Fibroblast of lung (primary cell): ENCODE data around the gene B4GALT6. TPM values are rescaled to one million over a fixed set of nuclear protein-coding genes. Genes with fewer than 3 reads are reported as not detected.

Experiments
- DNase-seq, 2 donors: peaks; one replicate each; pipeline versions ENCODE4 v3.0.0 to v3.0.0-alpha.2; 2010; ENCODE audit warnings: low read depth in 2 of 2
- H2AFZ ChIP-seq: 2 replicates; pipeline ENCODE4 v1.5.1; 2012; ENCODE audit warnings: low read length, control low read depth, inconsistent platforms
- H3K27ac ChIP-seq: 2 replicates; pipeline ENCODE4 v1.5.1; 2011; ENCODE audit warnings: low read length, control low read depth; ENCODE audit not compliant: insufficient read depth
- H3K27me3 ChIP-seq: 2 replicates; pipeline ENCODE4 v1.5.1; 2011; ENCODE audit warnings: mild to moderate bottlenecking, low read length; ENCODE audit not compliant: control insufficient read depth, insufficient read depth
- H3K36me3 ChIP-seq: 2 replicates; pipeline ENCODE4 v1.5.1; 2011; ENCODE audit warnings: low read length; ENCODE audit not compliant: control insufficient read depth, insufficient read depth
- H3K4me1 ChIP-seq: 2 replicates; pipeline ENCODE4 v1.5.1; 2011; ENCODE audit warnings: low read length; ENCODE audit not compliant: control insufficient read depth, insufficient read depth; ENCODE audit errors: extremely low read depth
- H3K4me2 ChIP-seq: 2 replicates; pipeline ENCODE4 v1.5.1; 2011; ENCODE audit warnings: low read length, control low read depth; ENCODE audit not compliant: insufficient read depth; ENCODE audit errors: extremely low read depth
- H3K4me3 ChIP-seq, 4 experiments: fragments of 200-600 bp in 1 of 4; sonication (generic) in 1 of 4; replicated peaks in 1 of 4; 2 replicates each; pipeline ENCODE4 v1.5.1; 2011 to 2016; ENCODE audit warnings: low read length in 4 of 4, low read depth in 3 of 4, mild to moderate bottlenecking in 3 of 4, control low read depth in 2 of 4, inconsistent platforms in 1 of 4, mixed read lengths in 1 of 4; ENCODE audit not compliant: insufficient read depth in 1 of 4; ENCODE audit errors: control extremely low read depth in 1 of 4
- H3K79me2 ChIP-seq: 2 replicates; pipeline ENCODE4 v1.5.1; 2012; ENCODE audit warnings: mild to moderate bottlenecking, low read length, inconsistent platforms; ENCODE audit not compliant: control insufficient read depth, insufficient read depth
- H3K9ac ChIP-seq: 2 replicates; pipeline ENCODE4 v1.5.1; 2011; ENCODE audit warnings: mild to moderate bottlenecking, low read length, control low read depth; ENCODE audit not compliant: insufficient read depth
- H3K9me3 ChIP-seq: 2 replicates; pipeline ENCODE4 v1.5.1; 2012; ENCODE audit warnings: low read depth, low read length; ENCODE audit not compliant: control insufficient read depth, insufficient read depth
- H4K20me1 ChIP-seq: 2 replicates; pipeline ENCODE4 v1.5.1; 2011; ENCODE audit warnings: low read length; ENCODE audit not compliant: control insufficient read depth, insufficient read depth; ENCODE audit errors: extremely low read depth
- EZH2 ChIP-seq: IDR thresholded peaks from 2 replicates; pipeline ENCODE4 v1.5.1; 2012; ENCODE audit warnings: low read length, control low read depth, mild to moderate bottlenecking; ENCODE audit errors: missing control alignments
- polyA plus RNA-seq, 2 donors: library from polyadenylated mRNA; depleted of rRNA in 1 of 2; stranded (reverse) in 1 of 2; unstranded in 1 of 2; fragments of >200 nt; gene quantifications; 2 replicates each; pipeline ENCODE4 v1.2.1, GENCODE V29; 2011 to 2012; ENCODE audit warnings: missing spikeins in 1 of 2
- total RNA-seq: library from RNA; depleted of rRNA; stranded (reverse); fragments of >200 nt; gene quantifications from 2 replicates; pipeline ENCODE4 v1.2.1, GENCODE V29; 2014
- TF ChIP-seq, protein P1 (sequence below), 2 donors: IDR thresholded peaks in 1 of 2; conservative IDR thresholded peaks in 1 of 2; 1 replicate in 1 of 2; 2 replicates in 1 of 2; pipeline ENCODE4 v1.5.1; 2011 to 2012; ENCODE audit warnings: low read length in 2 of 2, control low read depth in 1 of 2, inconsistent platforms in 1 of 2, low read depth in 1 of 2, mild to moderate bottlenecking in 1 of 2

The B4GALT6 gene
- total and polyA plus RNA-seq, 2 donors (not counting 1 experiment from before 2014, with no cell fraction given) = 1.5 to 2.5 TPM

GRCh38 chr18:31678425-31678824 lies 6.0 kb downstream of the B4GALT6 start:
- no peak overlapping the region for H3K4me3 ChIP-seq
- no peaks in the 10 kb centered on the region for H3K36me3 ChIP-seq
- no peaks in the 10 kb centered on the region for H3K79me2 ChIP-seq
- no peaks in the 10 kb centered on the region for H3K9me3 ChIP-seq
- no peaks in the 10 kb centered on the region for H3K27me3 ChIP-seq
- no peak overlapping the region for H3K27ac ChIP-seq
- no peak overlapping the region for H3K9ac ChIP-seq
- no peaks in the 10 kb centered on the region for H3K4me1 ChIP-seq
- H4K20me1 ChIP-seq = no peaks in the 10 kb centered on the region
- H2AFZ ChIP-seq = no peak overlapping the region
- no peak for DNase-seq
- TF ChIP-seq, protein P1, sequence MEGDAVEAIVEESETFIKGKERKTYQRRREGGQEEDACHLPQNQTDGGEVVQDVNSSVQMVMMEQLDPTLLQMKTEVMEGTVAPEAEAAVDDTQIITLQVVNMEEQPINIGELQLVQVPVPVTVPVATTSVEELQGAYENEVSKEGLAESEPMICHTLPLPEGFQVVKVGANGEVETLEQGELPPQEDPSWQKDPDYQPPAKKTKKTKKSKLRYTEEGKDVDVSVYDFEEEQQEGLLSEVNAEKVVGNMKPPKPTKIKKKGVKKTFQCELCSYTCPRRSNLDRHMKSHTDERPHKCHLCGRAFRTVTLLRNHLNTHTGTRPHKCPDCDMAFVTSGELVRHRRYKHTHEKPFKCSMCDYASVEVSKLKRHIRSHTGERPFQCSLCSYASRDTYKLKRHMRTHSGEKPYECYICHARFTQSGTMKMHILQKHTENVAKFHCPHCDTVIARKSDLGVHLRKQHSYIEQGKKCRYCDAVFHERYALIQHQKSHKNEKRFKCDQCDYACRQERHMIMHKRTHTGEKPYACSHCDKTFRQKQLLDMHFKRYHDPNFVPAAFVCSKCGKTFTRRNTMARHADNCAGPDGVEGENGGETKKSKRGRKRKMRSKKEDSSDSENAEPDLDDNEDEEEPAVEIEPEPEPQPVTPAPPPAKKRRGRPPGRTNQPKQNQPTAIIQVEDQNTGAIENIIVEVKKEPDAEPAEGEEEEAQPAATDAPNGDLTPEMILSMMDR (conservative IDR thresholded peaks at IDR 0.05 in 1 of 2, IDR thresholded peaks at IDR 0.05 in 1 of 2; ENCODE audit: low read depth in 1 of 2, low read length in 2 of 2) = no peak
- TF ChIP-seq EZH2 = no peak
- H3K4me2 ChIP-seq = no peak overlapping the region

GRCh38 chr18:31677592-31677991 lies 6.8 kb downstream of the B4GALT6 start:
- no peaks in the 10 kb centered on the region for H3K4me1 ChIP-seq
- H3K9me3 ChIP-seq = no peaks in the 10 kb centered on the region
- H3K4me2 ChIP-seq = no peak overlapping the region
- H3K36me3 ChIP-seq = no peaks in the 10 kb centered on the region
- DNase-seq = no peak
- no peak overlapping the region for H2AFZ ChIP-seq
- no peak overlapping the region for H3K9ac ChIP-seq
- TF ChIP-seq, protein P1 (conservative IDR thresholded peaks at IDR 0.05 in 1 of 2, IDR thresholded peaks at IDR 0.05 in 1 of 2; ENCODE audit: low read depth in 1 of 2, low read length in 2 of 2) = no peak
- no peak for TF ChIP-seq EZH2
- H3K4me3 ChIP-seq = no peak overlapping the region
- no peaks in the 10 kb centered on the region for H3K27me3 ChIP-seq
- no peaks in the 10 kb centered on the region for H3K79me2 ChIP-seq
- H3K27ac ChIP-seq = no peak overlapping the region
- no peaks in the 10 kb centered on the region for H4K20me1 ChIP-seq

GRCh38 chr18:31675404-31675803 lies 9.0 kb downstream of the B4GALT6 start:
- no peaks in the 10 kb centered on the region for H4K20me1 ChIP-seq
- no peak overlapping the region for H3K9ac ChIP-seq
- H3K4me2 ChIP-seq = no peak overlapping the region
- H3K27ac ChIP-seq = no peak overlapping the region
- no peak for DNase-seq
- H3K79me2 ChIP-seq = no peaks in the 10 kb centered on the region
- H3K4me1 ChIP-seq = no peaks in the 10 kb centered on the region
- no peaks in the 10 kb centered on the region for H3K27me3 ChIP-seq
- no peaks in the 10 kb centered on the region for H3K9me3 ChIP-seq
- H3K36me3 ChIP-seq = no peaks in the 10 kb centered on the region
- TF ChIP-seq EZH2 = no peak
- TF ChIP-seq, protein P1 (conservative IDR thresholded peaks at IDR 0.05 in 1 of 2, IDR thresholded peaks at IDR 0.05 in 1 of 2; ENCODE audit: low read depth in 1 of 2, low read length in 2 of 2) = no peak
- no peak overlapping the region for H3K4me3 ChIP-seq
- H2AFZ ChIP-seq = no peak overlapping the region
